ENCODE results near the gene EIF4G3. TPM values are rescaled to one million over a fixed set of nuclear protein-coding genes. Genes with fewer than 3 reads are reported as not detected.

EIF4G3 gene
- polyA plus RNA-seq, 1 donor (not counting 4 experiments of a cell fraction or from before 2014, with no cell fraction given): 44.6 TPM

DNA sequence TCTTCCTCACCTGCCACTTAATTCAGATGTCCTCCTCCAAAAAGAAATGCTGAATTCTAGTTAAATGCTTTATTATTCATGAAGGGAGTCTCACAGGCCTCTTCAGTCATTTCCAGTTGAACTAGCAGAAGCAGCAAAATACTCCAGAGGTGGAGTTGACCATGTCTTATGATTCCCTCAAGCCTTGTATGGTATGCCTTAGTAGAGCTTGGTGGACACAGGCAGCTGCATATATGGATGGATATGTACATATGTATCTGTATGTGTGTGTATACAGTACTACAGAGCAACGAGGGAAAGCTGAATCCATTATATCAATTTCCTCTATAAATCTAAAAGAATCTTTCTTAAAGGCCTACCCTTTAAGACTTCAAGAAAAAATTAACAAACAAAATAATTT is 306.0 kb downstream of the EIF4G3 start:
- no peaks in the 10 kb centered on the region for H4K20me1 ChIP-seq (ENCODE audit: control insufficient read depth, extremely low read depth, insufficient read depth, low read length)
- FAIRE-seq: no peak
- H3K9me3 ChIP-seq (ENCODE audit: control insufficient read depth, low read depth, low read length): no peaks in the 10 kb centered on the region
- DNase-seq (ENCODE audit: low read depth, low spot score): no peak
- H3K36me3 ChIP-seq (ENCODE audit: control insufficient read depth in 2 of 2, extremely low read depth in 1 of 2, insufficient read depth in 2 of 2, low read length in 2 of 2): peaks cover 0 to 7% of the 10 kb centered on the region in 2 experiments
- no peaks in the 10 kb centered on the region for H3K79me2 ChIP-seq (ENCODE audit: control insufficient read depth, insufficient read depth, low read length)
- H3K4me1 ChIP-seq (ENCODE audit: control insufficient read depth, extremely low read depth, insufficient read depth, low read length): peaks cover 10% of the 10 kb centered on the region
- no peak overlapping the region for H3K4me3 ChIP-seq (ENCODE audit: control insufficient read depth in 2 of 3, extremely low read depth in 1 of 3, insufficient read depth in 2 of 3, low read depth in 1 of 3, low read length in 3 of 3)
- no peaks in the 10 kb centered on the region for H3K27me3 ChIP-seq (ENCODE audit: control insufficient read depth, extremely low read depth, insufficient read depth, low read length)
- no peak overlapping the region for H3K4me2 ChIP-seq (ENCODE audit: control insufficient read depth, extremely low read depth, insufficient read depth, low read depth, low read length)
- H3K27ac ChIP-seq (ENCODE audit: control insufficient read depth, insufficient read depth, low read length): no peak overlapping the region
- H3K9me1 ChIP-seq (ENCODE audit: control insufficient read depth, extremely low read depth, insufficient read depth, low read length): no peaks in the 10 kb centered on the region
- no peak overlapping the region for H2AFZ ChIP-seq (ENCODE audit: control insufficient read depth, low read length)
- no peak for TF ChIP-seq EZH2 (IDR thresholded peaks at IDR 0.05; ENCODE audit: low read length)
- no peak for TF ChIP-seq CTCF (optimal IDR thresholded peaks at IDR 0.05 in 1 of 3, IDR thresholded peaks at IDR 0.05 in 1 of 3, conservative IDR thresholded peaks at IDR 0.05 in 1 of 3; ENCODE audit: extremely low read depth in 1 of 3, insufficient read depth in 2 of 3, low read length in 3 of 3)
- no peak overlapping the region for H3K9ac ChIP-seq (ENCODE audit: control insufficient read depth, extremely low read depth, insufficient read depth, low read length)
- dilution Hi-C loops (cut with MboI; ENCODE audit: extremely low pct_ligation_motif_present, low sequenced_read_pairs): no loop called here

GRCh38 chr1:20868263-20868662 is 308.4 kb downstream of the EIF4G3 start:
- Histone ChIP-seq H3K79me2 (ENCODE audit: control insufficient read depth, insufficient read depth, low read length) (no peaks in the 10 kb centered on the region), H3K9ac (ENCODE audit: control insufficient read depth, extremely low read depth, insufficient read depth, low read length) (no peak overlapping the region), H3K9me3 (ENCODE audit: control insufficient read depth, low read depth, low read length) (no peaks in the 10 kb centered on the region), H3K27ac (ENCODE audit: control insufficient read depth, insufficient read depth, low read length) (no peak overlapping the region), H3K27me3 (ENCODE audit: control insufficient read depth, extremely low read depth, insufficient read depth, low read length) (no peaks in the 10 kb centered on the region), H3K9me1 (ENCODE audit: control insufficient read depth, extremely low read depth, insufficient read depth, low read length) (no peaks in the 10 kb centered on the region), H3K4me1 (ENCODE audit: control insufficient read depth, extremely low read depth, insufficient read depth, low read length) (peaks cover 10% of the 10 kb centered on the region), H3K36me3 (ENCODE audit: control insufficient read depth in 2 of 2, extremely low read depth in 1 of 2, insufficient read depth in 2 of 2, low read length in 2 of 2) (peaks cover 5 to 15% of the 10 kb centered on the region in 2 experiments), H3K4me2 (ENCODE audit: control insufficient read depth, extremely low read depth, insufficient read depth, low read depth, low read length) (no peak overlapping the region), H4K20me1 (ENCODE audit: control insufficient read depth, extremely low read depth, insufficient read depth, low read length) (no peaks in the 10 kb centered on the region), H2AFZ (ENCODE audit: control insufficient read depth, low read length) (no peak overlapping the region), H3K4me3 (ENCODE audit: control insufficient read depth in 2 of 3, extremely low read depth in 1 of 3, insufficient read depth in 2 of 3, low read depth in 1 of 3, low read length in 3 of 3) (no peak overlapping the region)
- FAIRE-seq (no peak), DNase-seq (ENCODE audit: low read depth, low spot score) (no peak)
- TF ChIP-seq CTCF (optimal IDR thresholded peaks at IDR 0.05 in 1 of 3, IDR thresholded peaks at IDR 0.05 in 1 of 3, conservative IDR thresholded peaks at IDR 0.05 in 1 of 3; ENCODE audit: extremely low read depth in 1 of 3, insufficient read depth in 2 of 3, low read length in 3 of 3): no peak
- no peak for TF ChIP-seq EZH2 (IDR thresholded peaks at IDR 0.05; ENCODE audit: low read length)
- dilution Hi-C loops (cut with MboI; ENCODE audit: extremely low pct_ligation_motif_present, low sequenced_read_pairs): no loop called here
